ENCODE data around the gene BRF1. TPM values are rescaled to one million over a fixed set of nuclear protein-coding genes. Genes with fewer than 3 reads are reported as not detected.

BRF1 gene
- total and polyA plus RNA-seq, 2 donors (not counting 1 experiment from before 2014, with no cell fraction given), result 7.4 to 33.4 TPM

GRCh38 chr14:105252552-105253328 lies 48.1 kb downstream of the BRF1 start:
- no peak for DNase-seq (ENCODE audit: low read depth in 2 of 2)
- Histone ChIP-seq H3K4me3 (replicated peaks in 1 of 4; ENCODE audit: control extremely low read depth in 1 of 4, insufficient read depth in 1 of 4, low read depth in 3 of 4, low read length in 4 of 4) (no peak overlapping the region), H4K20me1 (ENCODE audit: control insufficient read depth, extremely low read depth, insufficient read depth, low read length) (no peaks in the 10 kb centered on the region), H3K4me1 (ENCODE audit: control insufficient read depth, extremely low read depth, insufficient read depth, low read length) (peaks cover 9% of the 10 kb centered on the region), H3K79me2 (ENCODE audit: control insufficient read depth, insufficient read depth, low read length) (peaks cover 10% of the 10 kb centered on the region), H3K27me3 (ENCODE audit: control insufficient read depth, insufficient read depth, low read length) (no peaks in the 10 kb centered on the region), H3K27ac (ENCODE audit: insufficient read depth, low read length) (no peak overlapping the region), H2AFZ (ENCODE audit: low read length) (no peak overlapping the region), H3K4me2 (ENCODE audit: extremely low read depth, insufficient read depth, low read length) (no peak overlapping the region), H3K36me3 (ENCODE audit: control insufficient read depth, insufficient read depth, low read length) (peaks cover 18% of the 10 kb centered on the region), H3K9ac (ENCODE audit: insufficient read depth, low read length) (no peak overlapping the region), H3K9me3 (ENCODE audit: control insufficient read depth, insufficient read depth, low read depth, low read length) (no peaks in the 10 kb centered on the region)
- TF ChIP-seq EZH2 (IDR thresholded peaks at IDR 0.05; ENCODE audit: low read length, missing control alignments) (no peak), CTCF (conservative IDR thresholded peaks at IDR 0.05 in 1 of 2, IDR thresholded peaks at IDR 0.05 in 1 of 2; ENCODE audit: low read depth in 1 of 2, low read length in 2 of 2) (no peak)

- Histone ChIP-seq H3K79me2 (ENCODE audit: control insufficient read depth, insufficient read depth, low read length) (peaks cover 16% of the 10 kb centered on the region), H3K4me1 (ENCODE audit: control insufficient read depth, extremely low read depth, insufficient read depth, low read length) (peaks cover 11% of the 10 kb centered on the region), H4K20me1 (ENCODE audit: control insufficient read depth, extremely low read depth, insufficient read depth, low read length) (no peaks in the 10 kb centered on the region), H3K4me3 (replicated peaks in 1 of 4; ENCODE audit: control extremely low read depth in 1 of 4, insufficient read depth in 1 of 4, low read depth in 3 of 4, low read length in 4 of 4) (no peak overlapping the region), H3K27me3 (ENCODE audit: control insufficient read depth, insufficient read depth, low read length) (no peaks in the 10 kb centered on the region), H3K4me2 (ENCODE audit: extremely low read depth, insufficient read depth, low read length) (no peak overlapping the region), H3K36me3 (ENCODE audit: control insufficient read depth, insufficient read depth, low read length) (peaks cover 19% of the 10 kb centered on the region), H2AFZ (ENCODE audit: low read length) (no peak overlapping the region), H3K27ac (ENCODE audit: insufficient read depth, low read length) (no peak overlapping the region), H3K9me3 (ENCODE audit: control insufficient read depth, insufficient read depth, low read depth, low read length) (no peaks in the 10 kb centered on the region), H3K9ac (ENCODE audit: insufficient read depth, low read length) (no peak overlapping the region)
- no peak for TF ChIP-seq EZH2 (IDR thresholded peaks at IDR 0.05; ENCODE audit: low read length, missing control alignments)
- no peak for TF ChIP-seq CTCF (conservative IDR thresholded peaks at IDR 0.05 in 1 of 2, IDR thresholded peaks at IDR 0.05 in 1 of 2; ENCODE audit: low read depth in 1 of 2, low read length in 2 of 2)
- DNase-seq (ENCODE audit: low read depth in 2 of 2), result no peak
Measured at GRCh38 chr14:105251920-105252319, 48.9 kb downstream of the BRF1 start.

- no peaks in the 10 kb centered on the region for H4K20me1 ChIP-seq (ENCODE audit: control insufficient read depth, extremely low read depth, insufficient read depth, low read length)
- no peaks in the 10 kb centered on the region for H3K27me3 ChIP-seq (ENCODE audit: control insufficient read depth, insufficient read depth, low read length)
- no peak overlapping the region for H3K4me2 ChIP-seq (ENCODE audit: extremely low read depth, insufficient read depth, low read length)
- H3K4me3 ChIP-seq (replicated peaks in 1 of 4; ENCODE audit: control extremely low read depth in 1 of 4, insufficient read depth in 1 of 4, low read depth in 3 of 4, low read length in 4 of 4), result no peak overlapping the region
- no peaks in the 10 kb centered on the region for H3K9me3 ChIP-seq (ENCODE audit: control insufficient read depth, insufficient read depth, low read depth, low read length)
- no peak overlapping the region for H2AFZ ChIP-seq (ENCODE audit: low read length)
- H3K9ac ChIP-seq (ENCODE audit: insufficient read depth, low read length), result no peak overlapping the region
- peaks cover 11% of the 10 kb centered on the region for H3K4me1 ChIP-seq (ENCODE audit: control insufficient read depth, extremely low read depth, insufficient read depth, low read length)
- H3K79me2 ChIP-seq (ENCODE audit: control insufficient read depth, insufficient read depth, low read length), result peaks cover 16% of the 10 kb centered on the region
- H3K36me3 ChIP-seq (ENCODE audit: control insufficient read depth, insufficient read depth, low read length), result peaks cover 19% of the 10 kb centered on the region
- no peak for TF ChIP-seq EZH2 (IDR thresholded peaks at IDR 0.05; ENCODE audit: low read length, missing control alignments)
- no peak for TF ChIP-seq CTCF (conservative IDR thresholded peaks at IDR 0.05 in 1 of 2, IDR thresholded peaks at IDR 0.05 in 1 of 2; ENCODE audit: low read depth in 1 of 2, low read length in 2 of 2)
- no peak overlapping the region for H3K27ac ChIP-seq (ENCODE audit: insufficient read depth, low read length)
- DNase-seq (ENCODE audit: low read depth in 2 of 2), result no peak
Measured at GRCh38 chr14:105250986-105251385, 49.8 kb downstream of the BRF1 start.

All from fibroblast of lung (primary cell).